Spleen (tissue), 7 donors: ENCODE data around the gene CYP19A1.

Source experiments
- POLR2A ChIP-seq, 3 donors: fragments of 450-650 bp; IDR thresholded peaks; one replicate each; pipeline ENCODE4 v1.5.1; 2017; ENCODE audit warnings: antibody characterized with exemption in 3 of 3, mild to moderate bottlenecking in 1 of 3
- POLR2AphosphoS5 ChIP-seq, 3 donors: sonication (generic); formaldehyde crosslinking; IDR thresholded peaks; one replicate each; pipeline ENCODE4 v1.5.1; 2017; ENCODE audit warnings: antibody characterized with exemption in 3 of 3
- TF ChIP-seq, protein P1 (sequence below), 11 experiments: fragments of 200-600 bp in 7 of 11; fragments of 450-650 bp in 4 of 11; sonication (generic) in 4 of 11; IDR thresholded peaks in 8 of 11; conservative IDR thresholded peaks in 3 of 11; 1 replicate in 7 of 11; 2 replicates in 4 of 11; pipeline versions ENCODE4 v1.4.0 to v1.8.0; 2016 to 2021; ENCODE audit warnings: antibody characterized with exemption in 11 of 11, inconsistent platforms in 4 of 11, mild to moderate bottlenecking in 1 of 11
- donor health status: DM: no; HTN: no; CAD: no; lungs with moderate emphysema.
- donor health status: DM: no; HTN: no; CAD: no.
- donor health status: DM: no; HTN: no; CAD: no.

DNA sequence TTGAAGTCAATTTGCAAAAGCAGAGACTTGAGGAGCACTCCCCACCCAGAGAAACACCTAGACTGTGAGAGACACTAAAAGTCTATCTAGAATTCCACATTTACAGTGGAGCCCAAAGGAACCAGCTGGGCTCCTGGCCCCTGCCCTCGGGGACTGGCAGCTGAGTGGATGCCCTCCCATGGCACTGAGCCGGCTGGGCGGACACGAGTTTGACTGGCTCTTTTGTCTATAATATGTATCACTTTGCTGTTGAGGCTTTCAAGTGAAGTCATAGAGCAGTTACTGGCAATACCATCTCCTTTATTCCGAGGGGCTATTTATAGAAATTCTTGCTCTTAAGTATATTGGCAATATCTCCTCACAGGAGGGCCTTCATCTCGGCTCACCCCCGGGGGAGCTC, 177.9 kb downstream of the CYP19A1 start:
- TF ChIP-seq, protein P1, sequence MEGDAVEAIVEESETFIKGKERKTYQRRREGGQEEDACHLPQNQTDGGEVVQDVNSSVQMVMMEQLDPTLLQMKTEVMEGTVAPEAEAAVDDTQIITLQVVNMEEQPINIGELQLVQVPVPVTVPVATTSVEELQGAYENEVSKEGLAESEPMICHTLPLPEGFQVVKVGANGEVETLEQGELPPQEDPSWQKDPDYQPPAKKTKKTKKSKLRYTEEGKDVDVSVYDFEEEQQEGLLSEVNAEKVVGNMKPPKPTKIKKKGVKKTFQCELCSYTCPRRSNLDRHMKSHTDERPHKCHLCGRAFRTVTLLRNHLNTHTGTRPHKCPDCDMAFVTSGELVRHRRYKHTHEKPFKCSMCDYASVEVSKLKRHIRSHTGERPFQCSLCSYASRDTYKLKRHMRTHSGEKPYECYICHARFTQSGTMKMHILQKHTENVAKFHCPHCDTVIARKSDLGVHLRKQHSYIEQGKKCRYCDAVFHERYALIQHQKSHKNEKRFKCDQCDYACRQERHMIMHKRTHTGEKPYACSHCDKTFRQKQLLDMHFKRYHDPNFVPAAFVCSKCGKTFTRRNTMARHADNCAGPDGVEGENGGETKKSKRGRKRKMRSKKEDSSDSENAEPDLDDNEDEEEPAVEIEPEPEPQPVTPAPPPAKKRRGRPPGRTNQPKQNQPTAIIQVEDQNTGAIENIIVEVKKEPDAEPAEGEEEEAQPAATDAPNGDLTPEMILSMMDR (IDR thresholded peaks at IDR 0.05 in 8 of 11, conservative IDR thresholded peaks at IDR 0.05 in 3 of 11), result no peak
- TF ChIP-seq POLR2AphosphoS5 (IDR thresholded peaks at IDR 0.05), result no peak
- no peak for TF ChIP-seq POLR2A (IDR thresholded peaks at IDR 0.05)
